GM23338 (cell line): ENCODE results near the gene ISCU. TPM values are rescaled to one million over a fixed set of nuclear protein-coding genes. Genes with fewer than 3 reads are reported as not detected.

Experiments used
- ATAC-seq: fragments of 200-7000 bp; cut with Tn5 transposase; 3 replicates; pipeline ENCODE4 v1.9.1; 2020
- DNase-seq: peaks from one replicate; pipeline ENCODE4 v3.0.0-alpha.2; 2015; ENCODE audit warnings: low spot score
- H2AFZ ChIP-seq: fragments of 200-600 bp; sonication (generic); 2 replicates; pipeline ENCODE4 v1.8.0; 2016; ENCODE audit warnings: antibody characterized with exemption, mild to moderate bottlenecking, moderate library complexity
- H3F3A ChIP-seq: fragments of 200-600 bp; sonication (generic); replicated peaks from 2 replicates; pipeline ENCODE4 v1.8.0; 2017; ENCODE audit warnings: antibody characterized with exemption, mixed run types, low read depth
- H3K27ac ChIP-seq: fragments of 200-600 bp; sonication (generic); 2 replicates; pipeline ENCODE4 v1.6.1; 2016; ENCODE audit warnings: low read depth
- H3K27me3 ChIP-seq: fragments of 200-600 bp; sonication (generic); 2 replicates; pipeline ENCODE4 v1.8.0; 2016; ENCODE audit warnings: mild to moderate bottlenecking, mixed run types, moderate library complexity; ENCODE audit not compliant: insufficient read depth
- H3K36me3 ChIP-seq: fragments of 200-600 bp; sonication (generic); 2 replicates; pipeline ENCODE4 v1.8.0; 2016; ENCODE audit warnings: mild to moderate bottlenecking; ENCODE audit not compliant: insufficient read depth
- H3K4me1 ChIP-seq: fragments of 200-600 bp; sonication (generic); 2 replicates; pipeline ENCODE4 v1.8.0; 2016; ENCODE audit warnings: mild to moderate bottlenecking, moderate library complexity; ENCODE audit not compliant: insufficient read depth
- H3K4me2 ChIP-seq: fragments of 200-600 bp; sonication (generic); 2 replicates; pipeline ENCODE4 v1.7.1; 2017; ENCODE audit warnings: mixed run types
- H3K4me3 ChIP-seq: fragments of 200-600 bp; sonication (generic); 2 replicates; pipeline ENCODE4 v1.6.1; 2016; ENCODE audit warnings: mixed run types
- H3K79me2 ChIP-seq: fragments of 200-600 bp; sonication (generic); replicated peaks from 2 replicates; pipeline ENCODE4 v1.8.0; 2017; ENCODE audit warnings: mild to moderate bottlenecking; ENCODE audit not compliant: insufficient read depth
- H3K9me2 ChIP-seq: fragments of 200-600 bp; sonication (generic); 2 replicates; pipeline ENCODE4 v1.8.0; 2017; ENCODE audit not compliant: insufficient read depth
- H4K20me1 ChIP-seq: fragments of 200-600 bp; sonication (generic); replicated peaks from 2 replicates; pipeline ENCODE4 v1.8.0; 2017; ENCODE audit warnings: mild to moderate bottlenecking; ENCODE audit not compliant: insufficient read depth
- H3K27ac Mint-ChIP-seq: 2 replicates; pipeline ENCODE4 v1.8.0; 2020; ENCODE audit warnings: inconsistent platforms, mild to moderate bottlenecking, moderate library complexity, mixed read lengths
- H3K27me3 Mint-ChIP-seq: 3 replicates; pipeline ENCODE4 v1.8.0; 2022; ENCODE audit warnings: low read depth, mild to moderate bottlenecking, moderate library complexity, mixed read lengths, inconsistent platforms; ENCODE audit not compliant: insufficient read depth, poor library complexity
- H3K36me3 Mint-ChIP-seq: 3 replicates; pipeline ENCODE4 v1.8.0; 2021; ENCODE audit warnings: low read depth, mild to moderate bottlenecking, inconsistent platforms, moderate library complexity, mixed read lengths
- H3K4me1 Mint-ChIP-seq: 3 replicates; pipeline ENCODE4 v1.8.0; 2020; ENCODE audit warnings: mild to moderate bottlenecking, inconsistent platforms, mixed read lengths
- H3K4me3 Mint-ChIP-seq: 3 replicates; pipeline ENCODE4 v1.8.0; 2021; ENCODE audit warnings: moderate library complexity, mild to moderate bottlenecking, inconsistent platforms, mixed read lengths
- H3K9me3 Mint-ChIP-seq: 3 replicates; pipeline ENCODE4 v1.8.0; 2020; ENCODE audit warnings: moderate library complexity, mild to moderate bottlenecking, inconsistent platforms, mixed read lengths
- CREB1 ChIP-seq: fragments of 250-450 bp; sonication (Bioruptor Pico); IDR thresholded peaks from 2 replicates; pipeline ENCODE4 v1.5.0; 2020; ENCODE audit warnings: low read depth, mild to moderate bottlenecking, moderate library complexity
- ETS1 ChIP-seq: IDR thresholded peaks from 2 replicates; pipeline ENCODE4 v1.6.1; 2016; ENCODE audit warnings: antibody characterized with exemption
- EZH2 ChIP-seq: fragments of 200-600 bp; sonication (generic); IDR thresholded peaks from one replicate; pipeline ENCODE4 v1.8.0; 2017; ENCODE audit warnings: antibody characterized with exemption, mild to moderate bottlenecking, low read depth; ENCODE audit not compliant: unreplicated experiment
- EZH2phosphoT487 ChIP-seq: fragments of 200-600 bp; sonication (generic); IDR thresholded peaks from one replicate; pipeline ENCODE4 v1.8.1; 2018; ENCODE audit warnings: antibody characterized with exemption; ENCODE audit not compliant: unreplicated experiment
- JUNB ChIP-seq: IDR thresholded peaks from one replicate; pipeline ENCODE4 v1.6.1; 2016; ENCODE audit warnings: antibody characterized with exemption; ENCODE audit not compliant: unreplicated experiment
- NANOG ChIP-seq: IDR thresholded peaks from 2 replicates; pipeline ENCODE4 v1.6.1; 2016; ENCODE audit warnings: antibody characterized with exemption, borderline replicate concordance
- POLR2AphosphoS5 ChIP-seq: IDR thresholded peaks from 2 replicates; pipeline ENCODE4 v1.6.1; 2016; ENCODE audit warnings: antibody characterized with exemption, low read depth
- REST ChIP-seq: IDR thresholded peaks from one replicate; pipeline ENCODE4 v1.6.1; 2018; ENCODE audit warnings: antibody characterized with exemption; ENCODE audit not compliant: unreplicated experiment
- STAT1 ChIP-seq: IDR thresholded peaks from one replicate; pipeline ENCODE4 v1.6.1; 2016; ENCODE audit warnings: antibody characterized with exemption; ENCODE audit not compliant: unreplicated experiment
- ZNF114 ChIP-seq: fragments of 250-450 bp; sonication (Bioruptor Pico); IDR thresholded peaks from 2 replicates; pipeline ENCODE4 v1.5.0; 2020; ENCODE audit warnings: mild to moderate bottlenecking, moderate library complexity
- ZNF331 ChIP-seq: fragments of 250-450 bp; sonication (Bioruptor Pico); IDR thresholded peaks from 2 replicates; pipeline ENCODE4 v1.5.0; 2020; ENCODE audit warnings: low read depth, mild to moderate bottlenecking, moderate library complexity
- polyA plus RNA-seq: library from polyadenylated mRNA; unstranded; fragments of >200 nt; fragmentation: Nextera tagmentation; extraction: Ambion mirVana; gene quantifications from 2 replicates; pipeline ENCODE4 v1.2.1, GENCODE V29; 2016
- total RNA-seq: library from RNA; depleted of rRNA; stranded (reverse); fragments of >200 nt; shearing (Covaris generic); gene quantifications from 2 replicates; pipeline ENCODE4 v1.2.3, GENCODE V29; 2014
- TF ChIP-seq, protein P1 (sequence below), 2 experiments: fragments of 200-600 bp in 1 of 2; sonication (generic) in 1 of 2; conservative IDR thresholded peaks; 2 replicates each; pipeline versions ENCODE4 v1.5.1 to v1.6.1; 2016 to 2017; ENCODE audit warnings: antibody characterized with exemption in 2 of 2, low read depth in 2 of 2, mild to moderate bottlenecking in 2 of 2, moderate library complexity in 1 of 2

Gene ISCU
- total and polyA plus RNA-seq, 2 experiments from 2014 or later = 123 to 129 TPM

GRCh38 chr12:108576660-108577234 is 14.4 kb downstream of the ISCU start (continued):
- no peak for TF ChIP-seq REST
- no peak for TF ChIP-seq NANOG
- TF ChIP-seq ZNF331 (CRISPR knock-in tag) = no peak
- no peak for TF ChIP-seq EZH2phosphoT487
- TF ChIP-seq CREB1 (CRISPR knock-in tag) = no peak
- TF ChIP-seq STAT1 = no peak
- no peak for TF ChIP-seq EZH2
- TF ChIP-seq POLR2AphosphoS5 = no peak
- TF ChIP-seq ETS1 = no peak
- TF ChIP-seq JUNB = no peak
- TF ChIP-seq, protein P1, sequence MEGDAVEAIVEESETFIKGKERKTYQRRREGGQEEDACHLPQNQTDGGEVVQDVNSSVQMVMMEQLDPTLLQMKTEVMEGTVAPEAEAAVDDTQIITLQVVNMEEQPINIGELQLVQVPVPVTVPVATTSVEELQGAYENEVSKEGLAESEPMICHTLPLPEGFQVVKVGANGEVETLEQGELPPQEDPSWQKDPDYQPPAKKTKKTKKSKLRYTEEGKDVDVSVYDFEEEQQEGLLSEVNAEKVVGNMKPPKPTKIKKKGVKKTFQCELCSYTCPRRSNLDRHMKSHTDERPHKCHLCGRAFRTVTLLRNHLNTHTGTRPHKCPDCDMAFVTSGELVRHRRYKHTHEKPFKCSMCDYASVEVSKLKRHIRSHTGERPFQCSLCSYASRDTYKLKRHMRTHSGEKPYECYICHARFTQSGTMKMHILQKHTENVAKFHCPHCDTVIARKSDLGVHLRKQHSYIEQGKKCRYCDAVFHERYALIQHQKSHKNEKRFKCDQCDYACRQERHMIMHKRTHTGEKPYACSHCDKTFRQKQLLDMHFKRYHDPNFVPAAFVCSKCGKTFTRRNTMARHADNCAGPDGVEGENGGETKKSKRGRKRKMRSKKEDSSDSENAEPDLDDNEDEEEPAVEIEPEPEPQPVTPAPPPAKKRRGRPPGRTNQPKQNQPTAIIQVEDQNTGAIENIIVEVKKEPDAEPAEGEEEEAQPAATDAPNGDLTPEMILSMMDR (conservative IDR thresholded peaks at IDR 0.05; ENCODE audit: low read depth in 2 of 2) = no peak

DNA sequence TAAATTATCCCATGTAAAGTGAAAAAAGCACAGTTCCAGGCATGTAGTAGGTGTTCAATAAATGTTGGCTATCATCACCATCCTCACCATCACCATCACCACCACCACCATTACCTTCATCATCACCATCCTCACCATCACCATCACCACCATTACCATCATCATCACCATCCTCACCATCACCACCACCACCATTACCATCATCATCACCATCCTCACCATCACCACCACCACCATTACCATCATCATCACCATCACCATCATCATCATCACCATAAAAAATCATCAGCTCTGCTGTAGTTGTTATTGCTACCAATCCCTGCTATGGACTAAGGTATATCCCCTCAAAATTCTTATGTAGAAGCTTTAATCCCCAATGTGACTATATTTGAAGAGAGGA is 15.1 kb downstream of the ISCU start:
- Mint-ChIP-seq H3K36me3 (peaks cover 3% of the 10 kb centered on the region; the same call in 1 of the 3 replicates), H3K4me1 (no peaks in the 10 kb centered on the region), H3K4me3 (no peak overlapping the region), H3K27ac (no peak overlapping the region), H3K9me3 (peaks cover 10% of the 10 kb centered on the region; the same call in 2 of the 3 replicates), H3K27me3 (peaks cover 2% of the 10 kb centered on the region)
- Histone ChIP-seq H4K20me1 (no peaks in the 10 kb centered on the region), H3K79me2 (no peaks in the 10 kb centered on the region), H3K36me3 (no peaks in the 10 kb centered on the region), H3K4me3 (no peak overlapping the region), H3K27me3 (no peaks in the 10 kb centered on the region), H3K9me2 (peaks cover 5% of the 10 kb centered on the region; the same call in 1 of the 2 replicates), H3K4me1 (no peaks in the 10 kb centered on the region), H3K27ac (no peak overlapping the region), H3K4me2 (no peak overlapping the region), H2AFZ (no peak overlapping the region), H3F3A (no peaks in the 10 kb centered on the region)
- DNase-seq (no peak), ATAC-seq (no peak)
- TF ChIP-seq STAT1 (no peak), POLR2AphosphoS5 (no peak), EZH2phosphoT487 (no peak), ZNF114 (CRISPR knock-in tag) (no peak)
